H1 (cell line): ENCODE measurements around the gene TIGD2. TPM values are rescaled to one million over a fixed set of nuclear protein-coding genes. Genes with fewer than 3 reads are reported as not detected.

Experiments
- BCL11A ChIP-seq, 2 experiments: IDR thresholded peaks; one replicate each; pipeline ENCODE4 v1.6.1; 2011; ENCODE audit warnings: low read depth in 2 of 2, low read length in 2 of 2, mild to moderate bottlenecking in 2 of 2
- RNF2 ChIP-seq: fragments of 200-900, 300-1000 bp; sonication (generic); IDR thresholded peaks from 2 replicates; pipeline ENCODE4 v1.7.1; 2016; ENCODE audit warnings: borderline replicate concordance, low read depth, mild to moderate bottlenecking, antibody characterized with exemption, low read length; ENCODE audit not compliant: poor library complexity, severe bottlenecking; ENCODE audit errors: missing control alignments
- RXRA ChIP-seq: IDR thresholded peaks from 2 replicates; pipeline ENCODE4 v1.6.1; 2011; ENCODE audit warnings: low read depth, mild to moderate bottlenecking, low read length, moderate library complexity; ENCODE audit not compliant: insufficient read depth
- polyA plus RNA-seq, 7 experiments: library from polyadenylated mRNA; depleted of rRNA in 3 of 7; stranded (reverse) in 5 of 7; unstranded in 2 of 7; fragments of >200 nt in 5 of 7; fragments of 200-250 nt in 2 of 7; gene quantifications; 1 replicate in 5 of 7; 2 replicates in 1 of 7; 4 replicates in 1 of 7; pipeline versions ENCODE4 v1.2.1 to v1.2.3, GENCODE V29; 2011 to 2013; ENCODE audit warnings: missing spikeins in 2 of 7, mixed read lengths in 2 of 7
- total RNA-seq: library from RNA; stranded (reverse); fragmentation: NEBNext Ultra II Directional; extraction: Animal tissue kit (Norgen Biotek cat#: 25700); gene quantifications from 2 replicates; pipeline ENCODE4 v1.2.1, GENCODE V29; 2021

TIGD2 gene
- total and polyA plus RNA-seq, 2 of the 8 experiments (the other 6 are each of a cell fraction or from before 2014, with no cell fraction given), result 2.4 to 5.7 TPM

DNA sequence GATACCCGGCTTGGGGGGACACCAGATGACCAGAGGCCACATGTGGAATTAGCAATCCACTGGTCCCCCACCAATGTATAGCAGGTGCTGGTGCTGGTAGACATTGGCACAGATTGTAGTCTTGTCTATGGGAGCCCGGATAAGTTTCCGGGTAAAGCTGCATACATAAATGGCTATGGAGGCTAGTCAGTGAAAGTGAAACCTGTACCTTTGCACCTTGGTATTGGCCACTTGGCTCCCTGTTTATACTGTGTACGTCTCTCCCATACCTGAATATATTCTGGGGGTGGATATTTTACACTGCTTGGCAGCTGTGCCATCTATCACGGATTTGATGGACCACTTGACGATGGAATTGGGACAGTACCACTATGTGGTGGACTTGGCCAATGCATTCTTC lies 5.6 kb upstream of the TIGD2 start (continued):
- TF ChIP-seq RNF2, result no peak
- no peak for TF ChIP-seq BCL11A (IDR thresholded peaks at IDR 0.05; ENCODE audit: low read depth in 2 of 2, low read length in 2 of 2)
- TF ChIP-seq RXRA, result no peak
